HG03575 (cell line): ENCODE data around the gene CHMP1A.
"Not testable (repeated sequence)": the region's sequence is repeated elsewhere in the genome, so short reads cannot be mapped to it uniquely, and the experiment has no call there.

Source experiments
- ATAC-seq: cut with Tn5 transposase; IDR thresholded peaks from one replicate; pipeline ENCODE4 v1.9.1; 2021; ENCODE audit not compliant: unreplicated experiment, insufficient number of reproducible peaks, low FRiP score; ENCODE audit errors: extremely low read depth

The CHMP1A gene

DNA sequence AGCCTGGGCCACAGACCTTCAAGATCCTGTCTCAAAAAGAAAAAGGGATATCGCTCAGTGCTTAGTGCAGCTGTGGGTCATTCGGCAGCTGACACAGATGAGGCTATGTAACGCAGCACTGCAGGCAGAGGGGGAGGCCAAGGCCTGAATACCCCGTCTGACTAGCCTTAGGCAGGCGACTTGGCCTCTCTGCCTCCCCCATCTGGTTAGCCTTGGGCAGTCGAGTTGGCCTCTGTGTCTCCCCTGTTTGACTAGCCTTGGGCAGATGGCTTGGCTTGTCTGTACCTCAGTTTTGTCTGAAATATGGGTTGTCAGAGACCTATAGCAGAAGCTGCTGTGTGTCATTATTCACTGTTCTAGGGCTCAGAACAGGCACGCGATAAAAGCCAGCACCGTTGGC lies 10.1 kb upstream of the CHMP1A start:
- ATAC-seq: no peak

DNA sequence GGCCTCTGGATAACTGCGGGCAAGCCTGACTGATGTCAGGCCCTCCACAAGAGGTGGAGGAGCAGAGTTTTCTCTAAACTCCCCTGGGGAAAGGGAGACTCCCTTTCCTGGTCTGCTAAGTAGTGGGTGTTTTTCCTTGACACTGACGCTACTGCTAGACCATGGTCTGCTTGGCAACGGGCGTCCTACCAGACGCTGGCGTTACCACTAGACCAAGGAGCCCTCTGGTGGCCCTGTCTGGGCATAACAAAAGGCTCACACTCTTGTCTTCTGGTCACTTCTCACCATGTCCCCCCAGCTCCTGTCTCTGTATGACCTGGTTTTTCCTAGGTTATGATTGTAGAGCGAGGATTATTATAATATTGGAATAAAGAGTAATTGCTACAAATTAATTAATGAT lies 9.5 kb upstream of the CHMP1A start:
- ATAC-seq: not testable (repeated sequence)

DNA sequence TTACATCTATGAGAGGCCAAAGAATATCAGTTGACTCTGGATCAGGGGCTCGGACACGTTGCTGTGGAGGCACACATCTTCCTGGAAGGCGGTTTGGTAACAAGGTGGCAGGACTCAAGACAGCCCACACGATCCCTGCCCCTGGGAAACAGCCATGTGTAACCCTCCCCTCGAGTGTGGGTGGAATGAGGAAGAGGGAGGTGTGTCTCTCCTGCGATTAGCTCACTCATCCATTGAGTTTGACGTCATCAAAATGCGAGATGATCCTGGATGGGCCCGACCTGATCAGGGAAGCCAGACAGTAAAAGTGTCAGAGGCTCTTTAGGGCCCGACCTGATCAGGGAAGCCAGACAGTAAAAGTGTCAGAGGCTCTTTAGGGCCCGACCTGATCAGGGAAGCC lies 6.7 kb upstream of the CHMP1A start:
- not testable (repeated sequence) for ATAC-seq

DNA sequence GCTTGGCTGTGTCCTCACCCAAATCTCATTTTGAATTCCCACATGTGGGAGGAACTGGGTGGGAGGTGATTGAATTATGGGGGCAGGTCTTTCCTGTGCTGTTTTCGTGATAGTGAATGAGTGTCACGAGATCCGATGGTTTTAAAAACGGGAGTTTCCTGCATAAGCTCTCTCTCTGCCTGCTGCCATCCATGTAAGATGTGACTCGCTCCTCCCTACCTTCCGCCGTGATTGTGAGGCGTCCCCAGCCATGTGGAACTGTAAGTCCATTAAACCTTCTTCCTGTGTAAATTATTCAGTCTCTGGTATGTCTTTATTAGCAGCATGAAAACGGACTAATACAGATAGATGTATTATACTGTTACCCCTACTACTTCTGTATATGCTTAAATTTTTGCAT lies 3.7 kb upstream of the CHMP1A start:
- ATAC-seq: no peak

DNA sequence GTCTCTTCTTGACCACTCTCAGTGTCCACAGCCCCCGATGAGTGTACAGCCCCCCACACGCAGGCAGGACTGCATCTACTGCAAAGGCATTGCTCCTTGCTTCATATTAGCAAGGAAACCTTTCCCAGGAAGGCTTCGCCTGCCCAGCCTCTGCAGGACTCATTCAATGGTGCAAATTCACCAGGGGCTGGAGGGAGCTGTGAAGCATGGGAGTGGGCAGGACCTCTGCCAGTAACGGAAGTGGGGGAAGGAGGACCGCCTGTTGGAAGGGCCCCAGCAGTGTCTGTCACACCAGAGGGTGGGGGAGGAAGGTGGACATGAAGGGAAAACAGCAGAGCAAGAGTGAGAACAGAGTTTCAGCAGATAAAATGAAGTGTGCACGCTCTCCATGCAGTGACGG lies 2.6 kb upstream of the CHMP1A start:
- ATAC-seq: no peak

DNA sequence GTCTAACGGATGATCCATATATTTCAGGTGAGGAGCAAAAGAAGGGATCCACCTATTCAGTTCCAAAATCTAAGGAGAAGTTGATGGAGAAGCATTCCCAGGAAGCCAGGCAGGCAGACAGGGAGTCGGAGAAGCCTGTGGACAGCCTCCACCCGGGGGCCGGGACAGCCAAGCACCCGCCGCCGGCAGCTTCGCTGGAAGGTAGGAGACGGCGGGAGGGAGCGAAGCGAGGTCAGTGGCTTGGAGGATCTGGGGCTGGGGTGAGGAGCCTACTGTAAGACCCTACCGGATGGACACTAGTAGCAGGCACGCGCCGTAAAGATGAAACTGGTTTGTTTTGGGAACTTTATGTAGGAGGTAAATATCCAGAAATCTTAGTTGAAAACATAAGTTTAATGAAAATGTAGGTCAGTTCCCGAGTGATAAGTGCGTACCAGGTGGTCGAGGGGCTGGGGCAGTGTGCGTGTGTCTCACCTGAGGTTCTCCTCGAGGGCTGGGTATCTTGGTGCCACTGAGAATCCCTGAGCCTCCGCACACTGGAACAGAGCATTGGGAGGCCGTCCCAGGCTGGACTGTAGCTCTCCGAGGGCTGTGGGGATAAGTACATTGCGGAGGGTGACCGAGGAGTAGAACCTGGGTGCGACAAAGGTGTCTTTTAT lies 842 bp upstream of the CHMP1A start:
- no peak for ATAC-seq

DNA sequence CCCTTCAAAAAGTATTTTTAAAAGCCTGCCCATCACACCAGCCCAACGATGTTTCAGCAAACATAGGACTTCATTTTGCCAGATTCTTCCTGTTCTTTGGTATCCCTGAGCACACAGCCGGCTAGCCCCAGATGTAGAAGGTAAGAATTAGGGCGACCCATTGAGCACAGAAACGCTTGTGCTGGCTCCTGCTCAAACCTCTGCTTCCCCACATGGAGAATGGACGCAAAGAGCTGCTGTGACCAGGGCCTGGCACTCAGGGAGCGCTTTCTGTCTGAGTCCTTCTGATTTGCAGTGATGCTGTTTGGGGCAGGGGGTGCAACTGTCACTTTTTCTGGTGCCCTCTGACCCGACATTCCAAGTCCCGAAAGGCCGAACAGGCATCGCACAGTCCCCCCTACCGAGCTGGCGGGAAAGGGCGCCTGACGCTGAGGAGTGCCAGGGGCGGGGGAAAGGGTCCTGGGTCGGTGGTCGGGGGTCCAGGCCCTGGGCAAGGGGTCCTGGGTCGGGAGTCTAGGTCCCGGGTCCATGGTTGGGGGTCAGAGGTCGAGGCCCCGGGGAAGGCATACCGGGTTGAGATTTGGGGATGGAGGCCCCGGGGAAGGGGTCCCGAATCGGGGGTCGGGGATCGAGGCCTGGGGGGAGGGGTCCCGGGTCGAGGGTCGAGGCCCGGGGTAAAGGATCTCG lies 930 bp downstream of the CHMP1A start:
- ATAC-seq: no peak

DNA sequence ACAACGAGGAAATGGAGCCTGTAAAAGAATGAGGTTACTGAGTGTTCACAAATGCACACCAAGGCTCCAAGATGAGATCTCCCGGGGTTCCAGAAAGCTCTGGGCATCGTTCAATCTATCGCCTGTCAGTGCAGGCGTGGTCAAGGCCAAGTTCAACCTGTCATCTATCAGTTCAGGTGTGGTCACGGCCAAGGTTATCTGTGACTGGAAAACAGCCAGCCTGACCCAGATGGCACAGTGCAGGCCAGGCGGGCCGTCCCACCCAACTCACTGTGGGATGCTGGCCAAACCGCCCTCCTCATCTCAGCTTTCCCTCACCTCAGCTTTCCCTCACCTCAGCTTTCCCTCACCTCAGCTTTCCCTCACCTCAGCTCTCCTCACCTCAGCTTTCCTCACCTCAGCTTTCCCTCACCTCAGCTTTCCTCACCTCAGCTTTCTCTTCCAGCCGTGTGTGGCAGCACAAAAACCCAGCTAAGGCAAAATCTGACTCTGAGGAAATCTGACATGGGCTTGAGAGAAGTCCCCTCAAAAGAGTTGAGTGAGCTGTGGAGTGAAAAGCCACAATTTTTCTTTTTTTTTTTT lies 2.4 kb downstream of the CHMP1A start:
- no peak for ATAC-seq

DNA sequence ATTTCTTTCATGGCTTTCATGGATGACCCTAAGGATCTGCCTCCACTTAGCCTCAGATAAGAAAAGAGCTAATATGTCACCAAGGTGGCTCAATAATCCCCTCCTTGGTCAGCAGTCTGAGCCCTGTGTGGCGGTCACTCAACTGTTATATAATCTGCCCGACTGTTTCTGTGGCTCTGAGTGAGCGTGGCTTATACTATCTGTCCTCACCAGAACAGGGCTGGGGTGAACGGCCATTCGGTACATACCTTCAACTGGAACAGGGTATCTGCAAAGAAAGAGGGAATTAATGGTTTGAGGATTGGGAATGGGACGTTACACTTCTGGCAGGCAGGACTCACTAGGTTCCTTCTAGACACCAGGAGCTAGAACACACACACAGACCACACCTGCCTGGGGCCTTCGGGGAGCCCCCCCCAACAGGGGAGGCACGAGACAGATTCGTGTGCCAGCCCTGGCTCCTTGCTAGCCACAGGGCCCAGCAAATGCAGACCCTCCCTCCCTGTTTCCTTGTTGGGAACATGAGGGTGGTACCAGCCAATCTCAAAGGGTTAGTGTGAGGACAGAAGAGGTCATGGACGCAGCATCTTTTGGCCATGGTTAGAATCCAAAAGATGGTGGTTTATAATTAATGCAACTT lies 3.7 kb downstream of the CHMP1A start:
- ATAC-seq: no peak

DNA sequence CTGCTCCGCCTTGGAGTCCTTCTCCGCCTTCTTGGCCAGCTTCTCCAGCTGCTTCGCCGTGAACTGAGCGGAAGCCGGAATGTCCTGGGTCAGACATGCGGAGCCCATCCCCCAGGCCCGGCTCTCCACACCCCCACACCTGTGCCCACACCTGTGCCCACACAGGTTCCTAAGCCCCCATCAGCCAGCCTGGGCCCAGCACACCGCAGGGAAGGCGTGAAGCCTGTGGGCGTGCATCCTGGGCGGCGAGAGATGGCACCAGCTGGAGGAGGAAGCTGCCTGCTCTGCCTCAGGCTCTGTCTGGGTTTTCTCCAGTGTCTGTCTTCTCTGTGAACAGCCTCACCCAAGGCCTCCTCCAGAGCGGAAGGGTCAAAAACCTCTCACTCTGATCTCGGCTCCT lies 5.9 kb downstream of the CHMP1A start:
- ATAC-seq: no peak

DNA sequence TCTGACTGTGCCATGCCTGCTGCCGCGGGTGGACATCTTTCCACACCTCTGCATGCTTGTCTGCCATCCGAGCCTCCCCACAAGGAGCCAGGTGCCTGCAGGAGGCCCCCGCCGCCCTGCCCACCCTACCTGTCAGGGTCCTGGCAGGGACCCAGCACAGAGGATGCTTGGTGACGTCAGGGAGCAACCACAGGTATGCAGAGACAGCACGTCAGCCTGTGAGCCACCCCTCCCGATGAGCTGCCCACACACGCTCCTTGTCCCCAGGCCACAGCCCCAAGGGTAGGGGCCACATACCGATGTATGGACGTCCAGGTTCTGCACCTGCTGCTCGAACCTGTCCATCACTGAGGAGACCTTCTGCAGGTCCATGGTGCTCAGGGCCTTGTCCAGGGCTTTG lies 10.6 kb downstream of the CHMP1A start:
- ATAC-seq: no peak

DNA sequence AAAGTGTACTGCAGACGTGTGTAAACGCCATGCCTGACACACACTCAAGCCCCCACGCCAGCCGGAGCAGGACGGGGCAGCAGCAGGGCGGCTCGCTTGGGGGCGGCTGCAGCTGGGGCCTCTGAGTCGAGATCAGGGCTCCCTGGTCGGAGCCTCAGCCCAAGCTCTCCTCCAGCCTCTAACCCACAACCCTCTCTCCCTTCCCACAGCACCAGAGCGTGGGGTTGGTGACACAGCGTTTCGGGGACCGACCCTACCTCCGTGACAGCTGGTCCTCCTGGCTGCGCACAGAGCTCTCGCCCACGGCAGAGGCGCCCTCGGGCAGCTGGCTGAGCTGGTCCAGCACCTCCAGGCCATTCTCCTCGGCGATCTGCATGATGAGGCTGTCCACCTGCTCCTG lies 11.2 kb downstream of the CHMP1A start:
- ATAC-seq: no peak

DNA sequence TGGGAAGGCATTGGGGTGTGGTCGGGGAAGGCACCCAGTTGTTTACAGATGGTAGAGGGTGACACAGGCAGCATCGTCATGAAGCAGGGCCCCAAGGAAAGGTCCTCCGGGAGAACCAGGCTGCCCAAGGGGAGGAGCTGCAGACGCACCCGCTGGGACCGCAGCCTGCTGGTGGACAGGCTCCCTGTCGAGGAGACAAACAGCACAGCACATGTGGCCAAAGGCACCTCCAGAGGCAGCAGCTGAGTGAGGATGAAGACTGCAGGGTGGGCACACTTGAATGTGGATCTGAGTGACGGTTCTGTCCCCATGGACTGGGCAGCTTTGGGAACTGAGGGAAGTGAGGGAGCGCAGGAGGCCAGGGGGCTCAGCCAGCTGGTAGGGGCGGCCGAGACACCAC lies 12.4 kb downstream of the CHMP1A start:
- no peak for ATAC-seq

DNA sequence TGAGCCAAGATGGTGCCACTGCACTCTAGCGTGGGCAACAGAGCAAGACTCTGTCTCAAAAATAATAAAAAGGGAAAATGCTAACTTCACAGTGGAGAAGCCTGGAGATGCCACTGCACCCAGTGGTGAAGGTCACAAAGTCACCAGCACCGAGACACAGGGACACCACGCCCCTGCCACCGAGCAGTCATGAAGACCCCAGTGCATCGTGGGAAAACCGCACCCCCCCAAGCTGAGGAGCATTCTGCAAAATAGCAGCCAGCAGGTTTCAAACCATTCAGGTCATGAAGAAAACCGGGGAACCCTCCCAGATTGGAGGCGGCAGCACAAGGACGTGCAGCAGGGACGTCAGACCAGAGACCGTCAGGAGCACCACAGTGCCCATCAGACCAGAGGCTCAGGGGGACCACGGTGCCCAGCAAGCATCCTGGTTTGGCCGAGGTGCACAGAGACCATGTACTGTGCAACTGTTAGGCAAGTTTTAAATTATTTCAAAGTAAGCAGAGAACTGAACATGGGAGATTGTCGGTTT lies 13.7 kb downstream of the CHMP1A start:
- ATAC-seq: no peak

DNA sequence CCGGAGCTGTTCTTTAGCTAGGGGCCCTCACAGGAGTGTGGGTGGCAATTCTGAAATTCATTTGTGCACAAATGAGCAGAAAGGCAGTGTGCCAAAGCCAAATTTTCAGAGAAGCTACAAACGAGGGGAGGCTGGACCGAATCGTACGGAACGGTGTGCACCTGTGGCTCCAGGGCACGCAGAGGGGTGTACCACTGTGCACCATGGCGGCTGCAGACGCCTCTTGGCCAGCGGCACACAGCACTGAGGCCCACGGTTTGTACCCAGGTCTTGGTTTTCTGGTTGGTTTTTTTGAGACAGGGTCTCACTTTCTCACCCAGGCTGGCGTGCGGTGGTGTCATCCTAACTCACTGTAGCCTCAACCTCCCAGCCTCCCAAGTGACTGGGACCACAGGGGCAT lies 14.9 kb downstream of the CHMP1A start:
- ATAC-seq: no peak

DNA sequence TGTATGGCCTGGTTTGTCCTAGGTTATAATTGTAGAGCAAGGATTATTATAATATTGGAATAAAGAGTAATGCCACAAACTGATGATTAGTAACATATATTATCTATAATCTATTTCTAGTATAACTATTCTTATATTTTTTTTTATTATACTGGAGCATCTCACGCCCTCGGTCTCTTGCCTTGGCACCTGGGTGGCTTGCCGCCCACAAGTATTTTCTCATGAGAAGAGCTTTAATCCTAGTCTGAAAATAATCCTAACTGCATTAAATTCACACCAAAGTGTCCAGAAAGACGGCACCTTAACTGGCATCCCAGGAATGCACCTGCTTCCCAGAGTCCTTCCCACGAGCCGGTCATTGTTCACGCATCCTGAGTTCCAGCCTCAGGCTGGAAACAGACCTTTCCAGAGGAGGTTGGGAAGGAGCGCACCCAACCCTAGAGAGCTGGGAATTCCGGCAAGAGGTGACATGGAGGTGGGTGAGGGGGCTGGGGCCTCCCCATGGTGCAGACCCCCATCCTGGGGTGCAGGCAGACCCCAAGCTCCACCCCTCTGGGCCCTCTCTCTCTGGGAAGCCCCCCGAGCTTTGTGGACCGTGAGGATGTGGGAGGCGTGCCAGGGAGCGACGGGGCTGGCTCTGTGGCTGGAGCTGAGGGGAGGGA lies 15.9 kb downstream of the CHMP1A start:
- no peak for ATAC-seq

DNA sequence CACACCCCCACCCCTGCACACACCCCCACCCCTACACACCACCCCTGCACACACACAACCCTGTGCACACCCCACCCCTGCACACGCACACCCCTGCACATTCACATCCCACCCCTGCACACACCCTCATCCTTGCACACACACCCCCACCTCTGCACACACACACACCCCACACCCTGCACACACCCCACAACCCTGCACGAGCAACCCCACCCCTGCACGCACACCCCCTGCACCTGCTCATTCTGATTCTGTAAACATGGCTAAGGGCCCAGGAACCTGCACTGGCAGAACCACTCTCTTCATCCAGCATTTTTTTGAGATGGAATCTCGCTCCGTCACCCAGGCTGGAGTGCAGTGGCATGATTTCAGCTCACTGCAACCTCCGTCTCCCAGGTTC lies 18.1 kb downstream of the CHMP1A start:
- ATAC-seq: no peak

DNA sequence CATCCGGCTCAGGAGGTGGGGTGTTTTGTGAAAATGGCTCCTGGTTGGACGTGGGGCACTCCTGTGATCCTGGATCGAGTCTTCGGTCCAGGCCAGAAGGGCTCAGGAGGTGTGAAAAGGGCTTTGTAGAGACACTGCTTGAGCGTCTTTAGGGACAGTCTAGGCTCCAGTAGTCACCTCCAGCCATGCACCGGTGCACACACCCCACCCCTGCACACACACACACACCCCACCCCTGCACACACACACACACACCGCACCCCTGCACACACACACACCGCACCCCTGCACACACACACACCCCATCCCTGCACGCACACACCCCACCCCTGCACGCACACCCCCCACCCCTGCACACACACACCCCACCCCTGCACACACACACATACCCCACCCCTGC lies 19.1 kb downstream of the CHMP1A start:
- ATAC-seq: no peak

DNA sequence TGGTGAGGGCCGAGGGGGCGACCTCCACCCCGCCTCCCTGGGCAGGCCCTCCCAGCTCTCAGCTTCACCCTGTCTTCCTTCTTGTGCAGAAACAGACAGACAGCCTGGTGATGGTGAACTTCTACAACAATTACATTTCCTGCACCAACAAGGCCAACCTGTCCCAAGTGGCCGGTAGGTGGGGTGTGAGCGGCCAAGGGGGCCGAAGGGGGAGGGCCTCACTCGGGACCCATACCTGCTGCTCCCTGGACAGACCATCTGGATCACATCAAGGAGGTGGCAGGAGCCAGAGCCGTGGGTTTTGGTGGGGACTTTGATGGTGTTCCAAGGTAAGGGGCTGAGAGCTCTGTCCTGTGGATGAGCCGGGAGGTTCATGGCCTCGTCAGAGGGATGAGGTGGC lies 20.1 kb downstream of the CHMP1A start:
- ATAC-seq: no peak
